ENCODE results near the gene LIME1.

DNA sequence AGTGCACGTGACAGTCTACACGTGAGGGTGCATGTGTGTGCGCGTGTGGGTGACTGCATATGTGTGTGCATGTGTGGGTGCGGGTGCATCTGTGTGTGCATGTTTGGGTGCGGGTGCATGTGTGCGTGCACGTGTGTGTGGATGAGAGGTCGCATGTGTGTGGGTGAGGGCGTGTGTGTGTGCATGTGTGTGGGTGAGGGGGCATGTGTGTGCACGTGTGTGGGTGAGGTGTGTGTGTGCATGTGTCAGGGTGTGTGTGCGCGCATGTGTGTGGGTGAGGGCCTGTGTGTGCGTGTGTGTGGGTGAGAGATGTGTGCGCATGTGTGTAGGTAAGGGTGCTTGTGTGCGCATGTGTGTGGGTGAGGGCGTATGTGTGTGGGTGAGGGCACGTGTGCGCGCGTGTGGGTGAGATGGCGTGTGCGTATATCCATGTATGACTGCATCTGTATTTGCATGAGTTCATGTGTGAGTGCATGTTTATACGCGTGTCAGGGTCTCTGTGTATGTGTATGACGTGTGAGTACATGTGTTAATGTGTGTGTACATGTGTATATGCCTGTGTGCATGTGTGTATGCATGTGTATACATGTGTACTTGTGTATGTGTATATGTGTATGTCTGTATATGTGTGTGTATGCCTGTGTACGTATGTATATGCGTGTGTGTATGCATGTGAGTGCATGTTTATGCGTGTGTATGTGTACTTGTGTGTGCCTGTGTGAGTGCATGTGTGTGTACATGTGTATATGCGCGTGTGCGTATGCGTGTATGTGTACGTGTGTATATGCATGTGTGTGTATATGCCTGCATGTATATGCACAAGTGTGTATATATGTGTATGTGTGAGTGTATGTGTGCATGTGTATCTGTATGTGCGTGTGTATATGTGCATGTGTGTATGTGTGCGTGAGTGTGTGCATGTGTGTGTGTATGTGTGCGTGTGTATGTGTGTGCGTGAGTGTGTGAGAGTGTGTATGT lies 4.1 kb upstream of the LIME1 start:
- TF ChIP-seq, protein P1, sequence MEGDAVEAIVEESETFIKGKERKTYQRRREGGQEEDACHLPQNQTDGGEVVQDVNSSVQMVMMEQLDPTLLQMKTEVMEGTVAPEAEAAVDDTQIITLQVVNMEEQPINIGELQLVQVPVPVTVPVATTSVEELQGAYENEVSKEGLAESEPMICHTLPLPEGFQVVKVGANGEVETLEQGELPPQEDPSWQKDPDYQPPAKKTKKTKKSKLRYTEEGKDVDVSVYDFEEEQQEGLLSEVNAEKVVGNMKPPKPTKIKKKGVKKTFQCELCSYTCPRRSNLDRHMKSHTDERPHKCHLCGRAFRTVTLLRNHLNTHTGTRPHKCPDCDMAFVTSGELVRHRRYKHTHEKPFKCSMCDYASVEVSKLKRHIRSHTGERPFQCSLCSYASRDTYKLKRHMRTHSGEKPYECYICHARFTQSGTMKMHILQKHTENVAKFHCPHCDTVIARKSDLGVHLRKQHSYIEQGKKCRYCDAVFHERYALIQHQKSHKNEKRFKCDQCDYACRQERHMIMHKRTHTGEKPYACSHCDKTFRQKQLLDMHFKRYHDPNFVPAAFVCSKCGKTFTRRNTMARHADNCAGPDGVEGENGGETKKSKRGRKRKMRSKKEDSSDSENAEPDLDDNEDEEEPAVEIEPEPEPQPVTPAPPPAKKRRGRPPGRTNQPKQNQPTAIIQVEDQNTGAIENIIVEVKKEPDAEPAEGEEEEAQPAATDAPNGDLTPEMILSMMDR (IDR thresholded peaks at IDR 0.05; ENCODE audit: low read depth, low read length, poor library complexity, severe bottlenecking): no peak
- no peak for TF ChIP-seq EZH2phosphoT487 (IDR thresholded peaks at IDR 0.05; ENCODE audit: borderline replicate concordance, low read length)
